Gastroesophageal sphincter (tissue), 3 donors: ENCODE results near the gene USP31.

Experiments
- POLR2AphosphoS5 ChIP-seq: sonication (generic); formaldehyde crosslinking; IDR thresholded peaks from one replicate; pipeline ENCODE4 v1.6.1; 2017; ENCODE audit warnings: antibody characterized with exemption
- TF ChIP-seq, protein P1 (sequence below), 4 experiments: fragments of 200-600 bp in 2 of 4; fragments of 450-650 bp in 2 of 4; sonication (generic) in 1 of 4; IDR thresholded peaks; one replicate each; pipeline ENCODE4 v1.5.1; 2017 to 2019; ENCODE audit warnings: antibody characterized with exemption in 4 of 4, mild to moderate bottlenecking in 2 of 4, moderate library complexity in 2 of 4

DNA sequence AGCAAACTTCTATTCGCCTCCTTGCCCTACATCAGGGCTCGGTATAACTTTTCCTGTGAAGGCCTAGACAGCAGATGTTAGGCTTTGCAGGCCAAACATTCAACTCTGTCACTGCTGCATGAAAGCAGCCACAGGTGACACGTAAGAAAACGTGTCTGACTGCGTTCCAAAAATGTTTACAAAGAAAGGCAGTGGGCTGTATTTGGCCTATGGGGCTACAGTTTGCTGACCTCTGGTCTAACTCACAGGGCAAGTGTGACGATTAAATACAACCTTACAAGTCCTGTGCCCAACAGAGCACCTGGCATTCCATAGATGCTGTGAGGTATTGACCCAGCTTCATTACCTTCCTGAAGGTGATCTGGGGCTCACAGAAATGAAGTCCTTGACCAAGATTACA, 79.4 kb downstream of the USP31 start:
- TF ChIP-seq, protein P1, sequence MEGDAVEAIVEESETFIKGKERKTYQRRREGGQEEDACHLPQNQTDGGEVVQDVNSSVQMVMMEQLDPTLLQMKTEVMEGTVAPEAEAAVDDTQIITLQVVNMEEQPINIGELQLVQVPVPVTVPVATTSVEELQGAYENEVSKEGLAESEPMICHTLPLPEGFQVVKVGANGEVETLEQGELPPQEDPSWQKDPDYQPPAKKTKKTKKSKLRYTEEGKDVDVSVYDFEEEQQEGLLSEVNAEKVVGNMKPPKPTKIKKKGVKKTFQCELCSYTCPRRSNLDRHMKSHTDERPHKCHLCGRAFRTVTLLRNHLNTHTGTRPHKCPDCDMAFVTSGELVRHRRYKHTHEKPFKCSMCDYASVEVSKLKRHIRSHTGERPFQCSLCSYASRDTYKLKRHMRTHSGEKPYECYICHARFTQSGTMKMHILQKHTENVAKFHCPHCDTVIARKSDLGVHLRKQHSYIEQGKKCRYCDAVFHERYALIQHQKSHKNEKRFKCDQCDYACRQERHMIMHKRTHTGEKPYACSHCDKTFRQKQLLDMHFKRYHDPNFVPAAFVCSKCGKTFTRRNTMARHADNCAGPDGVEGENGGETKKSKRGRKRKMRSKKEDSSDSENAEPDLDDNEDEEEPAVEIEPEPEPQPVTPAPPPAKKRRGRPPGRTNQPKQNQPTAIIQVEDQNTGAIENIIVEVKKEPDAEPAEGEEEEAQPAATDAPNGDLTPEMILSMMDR (IDR thresholded peaks at IDR 0.05) = no peak
- TF ChIP-seq POLR2AphosphoS5 = no peak
